Stomach (tissue), 4 donors: ENCODE results near the gene CREBBP.

Experiments used
- CTCF ChIP-seq, 7 experiments: fragments of 450-650 bp in 4 of 7; fragments of 200-600 bp in 3 of 7; sonication (generic) in 3 of 7; IDR thresholded peaks; one replicate each; pipeline ENCODE4 v1.5.1; 2016 to 2019; ENCODE audit warnings: antibody characterized with exemption in 7 of 7, control low read depth in 2 of 7, mild to moderate bottlenecking in 1 of 7
- POLR2A ChIP-seq, 4 donors: fragments of 450-650 bp; IDR thresholded peaks; one replicate each; pipeline ENCODE4 v1.6.1; 2016; ENCODE audit warnings: antibody characterized with exemption in 4 of 4, control low read depth in 2 of 4, mild to moderate bottlenecking in 1 of 4, moderate library complexity in 1 of 4
- POLR2AphosphoS5 ChIP-seq, 3 donors: sonication (generic); formaldehyde crosslinking; IDR thresholded peaks; one replicate each; pipeline ENCODE4 v1.6.1; 2016; ENCODE audit warnings: antibody characterized with exemption in 3 of 3

- TF ChIP-seq POLR2A (IDR thresholded peaks at IDR 0.05) (no peak), CTCF (IDR thresholded peaks at IDR 0.05) (no peak), POLR2AphosphoS5 (IDR thresholded peaks at IDR 0.05) (no peak)
Observed at GRCh38 chr16:3842994-3843393, 37.5 kb downstream of the CREBBP start.
